CD4-positive, alpha-beta T cell treated with Interleukin-21 for 1 hour (primary cell): ENCODE measurements around the gene SYT15.
"Not testable (repeated sequence)": the region's sequence is repeated elsewhere in the genome, so short reads cannot be mapped to it uniquely, and the experiment has no call there.

Experiments
- DNase-seq: peaks from one replicate; pipeline ENCODE4 v3.0.0-alpha.2; 2020

SYT15 gene

DNA sequence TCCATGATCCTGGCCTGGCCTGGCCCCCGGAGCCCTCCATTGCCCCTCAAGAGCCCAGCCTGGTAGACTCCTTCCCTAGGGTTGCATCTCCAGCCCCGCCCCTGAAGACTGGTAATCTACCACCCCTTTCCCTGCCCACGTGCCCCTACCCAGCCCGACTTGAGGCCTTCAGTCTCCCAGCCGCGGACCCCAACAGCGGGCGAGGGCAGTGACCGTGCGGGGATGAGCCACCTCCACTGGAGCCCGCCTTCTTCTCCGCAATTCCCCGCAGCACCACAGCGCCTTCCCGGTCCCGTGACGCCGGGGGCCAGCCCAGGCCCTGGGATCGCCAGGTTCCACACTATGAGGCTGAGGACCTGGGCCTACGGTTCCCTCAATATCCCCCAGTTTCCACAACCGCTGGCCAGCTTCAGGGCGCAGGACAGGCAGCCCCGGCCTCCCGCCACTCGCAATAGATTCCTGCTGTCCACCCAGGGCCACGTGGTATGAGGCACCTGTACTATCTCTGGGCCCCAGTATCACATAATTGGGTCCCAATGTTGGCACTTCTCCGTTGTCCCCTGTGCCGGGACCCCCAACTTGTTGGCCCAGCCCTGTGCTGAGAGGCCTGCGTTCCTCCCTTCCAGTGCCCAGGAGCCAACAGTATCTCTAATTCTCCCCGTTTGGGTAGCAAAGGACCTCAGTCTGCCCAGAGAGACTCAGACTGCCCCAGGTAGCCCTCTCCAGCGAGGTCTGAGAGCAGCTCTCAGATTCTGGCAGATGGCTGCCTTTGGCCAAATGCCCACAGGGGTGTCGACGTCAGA lies 21.4 kb upstream of the SYT15 start:
- no peak for DNase-seq

- DNase-seq: no peak
These were observed 20.9 kb upstream of the SYT15 start for GRCh38 chr10:46558122-46558391.

DNA sequence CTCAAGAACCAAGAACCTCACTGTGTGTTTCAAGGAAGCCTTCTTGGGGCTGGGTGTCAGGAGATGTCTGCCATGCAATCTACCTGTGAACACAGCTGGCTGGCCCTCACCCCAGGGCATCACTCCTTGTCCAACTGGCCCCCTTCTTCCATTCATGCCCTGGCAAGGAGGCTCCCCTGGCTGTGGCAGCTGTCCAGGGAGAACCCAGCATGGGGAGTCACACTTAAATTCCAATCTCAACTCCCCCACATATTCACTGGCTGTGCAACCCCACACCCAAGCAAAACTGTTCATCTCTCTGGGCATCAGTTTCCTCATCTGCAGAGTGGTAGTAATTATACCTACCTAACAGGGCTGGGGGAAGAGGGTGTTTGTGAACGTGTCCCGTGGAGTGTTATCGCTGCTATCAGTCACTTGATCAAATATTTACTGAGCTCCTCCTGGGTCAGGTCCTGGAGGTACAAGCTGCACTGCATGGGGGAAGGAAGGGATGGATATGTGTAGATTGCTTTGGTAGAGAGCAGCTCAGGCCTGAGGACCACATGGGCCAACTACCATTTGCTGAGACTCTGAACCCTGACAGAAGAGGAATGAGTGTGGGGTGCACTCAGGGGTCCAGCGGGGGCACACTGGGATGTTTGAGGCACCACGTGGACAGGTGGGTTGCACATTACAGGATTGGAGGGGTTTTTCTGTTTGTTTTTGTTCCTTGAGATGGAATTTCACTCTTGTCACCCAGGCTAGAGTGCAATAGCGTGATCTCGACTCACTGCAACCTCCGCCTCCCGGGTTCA lies 20.3 kb upstream of the SYT15 start:
- DNase-seq: no peak

DNA sequence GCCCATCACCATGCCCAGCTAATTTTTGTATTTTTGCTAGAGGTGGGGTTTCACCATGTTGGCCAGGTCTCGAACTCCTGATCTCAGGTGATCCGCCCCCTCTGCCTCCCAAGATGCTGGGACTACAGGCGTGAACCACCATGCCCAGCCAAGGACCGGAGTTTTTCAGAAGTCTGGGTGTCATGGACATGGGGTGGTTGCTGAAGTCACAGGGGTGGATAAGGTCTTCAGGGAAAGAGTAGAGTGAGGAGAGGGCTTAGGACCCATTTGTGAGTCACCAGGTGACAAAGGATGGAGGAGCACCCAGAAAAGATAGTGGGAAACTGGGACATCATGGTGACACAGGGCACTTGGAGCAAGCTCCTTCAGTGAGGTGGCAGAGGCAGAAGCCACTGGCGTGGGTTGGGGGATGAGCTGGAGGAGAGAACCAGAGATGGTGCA lies 19.7 kb upstream of the SYT15 start:
- DNase-seq: no peak

DNA sequence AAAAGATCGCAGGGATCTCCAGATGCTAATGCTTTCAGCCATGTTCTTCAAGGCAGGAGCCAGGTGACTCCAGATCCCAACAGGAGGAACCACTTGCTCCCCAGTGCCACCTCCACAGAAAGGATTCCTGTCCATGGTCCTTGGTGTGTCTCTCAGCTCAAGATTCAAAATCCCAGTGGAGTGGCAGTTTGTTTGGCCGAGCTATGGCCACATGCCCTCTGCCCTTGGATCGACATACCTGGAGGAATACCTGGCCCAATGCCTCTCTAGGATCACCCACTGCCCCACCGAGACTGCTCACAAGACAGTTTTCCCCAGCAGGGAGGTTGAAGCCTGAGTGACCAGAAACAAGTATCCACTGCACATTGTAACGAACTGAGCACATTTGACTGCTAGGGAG lies 18.5 kb upstream of the SYT15 start:
- DNase-seq: no peak

- no peak for DNase-seq
These were observed 18.0 kb upstream of the SYT15 start for GRCh38 chr10:46560952-46561351.

DNA sequence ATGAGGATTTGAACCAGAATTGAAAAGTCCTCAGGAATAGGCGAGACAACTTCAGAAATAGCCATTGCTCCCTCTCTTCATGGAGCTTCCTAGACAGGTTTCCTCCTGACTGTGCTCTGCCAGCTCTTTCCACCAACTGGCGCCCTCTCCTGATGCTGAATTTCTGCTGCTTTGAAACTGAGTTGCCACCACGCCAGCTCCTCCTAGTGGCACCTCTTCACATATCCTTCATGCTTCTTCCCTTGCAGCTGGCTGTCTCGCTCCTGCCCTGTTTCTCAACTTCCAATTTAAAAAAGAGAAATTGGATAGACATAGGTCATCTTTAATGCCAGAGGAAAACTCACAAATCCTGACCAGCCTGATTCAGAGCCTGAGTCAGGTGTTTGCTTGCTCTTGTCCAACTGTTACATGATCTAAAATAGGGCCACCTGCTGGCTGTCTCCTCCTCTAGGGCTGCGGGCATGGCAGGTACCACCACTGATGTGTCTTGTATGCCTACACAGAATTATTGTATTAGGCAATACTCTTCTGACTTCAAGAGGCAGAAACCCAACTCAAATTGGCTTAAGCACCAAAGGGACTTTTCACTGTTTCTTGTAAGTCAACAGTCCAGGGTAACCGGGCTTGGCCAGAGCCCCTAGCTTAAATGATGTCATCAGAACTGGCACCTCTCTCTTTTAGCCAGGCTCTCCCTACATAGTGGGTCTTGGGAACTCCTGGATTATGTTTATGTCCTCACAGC lies 13.2 kb upstream of the SYT15 start:
- peak; percentile 50 for DNase-seq

DNA sequence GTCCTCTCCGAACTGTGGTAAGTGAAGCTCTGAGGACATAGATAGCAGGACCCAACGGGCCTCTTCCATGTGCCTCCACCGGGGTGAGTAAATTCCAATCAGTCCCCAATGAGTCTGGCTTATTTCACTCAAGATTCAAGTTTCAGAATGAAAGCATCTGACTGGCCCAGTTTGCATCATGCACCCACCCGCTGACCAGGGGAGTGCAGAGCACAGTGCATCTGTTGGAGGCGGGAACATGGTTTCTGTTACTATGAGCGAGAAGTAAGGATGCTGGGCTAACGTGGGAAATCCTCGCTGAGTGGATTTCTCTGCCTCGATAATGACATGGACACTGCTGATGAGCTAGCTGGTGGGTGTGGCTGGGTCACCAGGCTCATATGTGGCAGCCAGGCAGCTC lies 11.8 kb upstream of the SYT15 start:
- not testable (repeated sequence) for DNase-seq

- not testable (repeated sequence) for DNase-seq
These were observed 8.3 kb upstream of the SYT15 start for GRCh38 chr10:46570655-46571054.

DNA sequence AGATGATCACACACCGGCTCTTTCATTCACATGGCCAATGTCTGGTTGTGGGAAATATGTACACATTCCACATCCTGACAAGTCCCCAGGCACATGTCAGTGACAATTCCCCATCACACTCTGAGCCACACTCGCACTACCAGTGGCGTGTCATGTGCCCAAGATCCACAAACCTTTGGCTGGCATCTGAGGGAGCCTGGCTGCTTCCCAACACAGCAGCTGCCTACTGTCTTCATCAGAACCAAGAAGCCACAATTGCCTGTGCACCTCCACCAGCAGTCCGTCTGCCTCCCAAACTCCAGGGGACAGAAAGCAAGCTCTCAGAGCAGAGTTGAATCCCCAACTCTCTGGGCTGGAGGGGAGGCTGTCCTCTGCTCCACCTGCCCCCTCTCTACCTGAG lies 6.2 kb upstream of the SYT15 start:
- DNase-seq: not testable (repeated sequence)

GRCh38 chr10:46573314-46573713 lies 5.6 kb upstream of the SYT15 start:
- DNase-seq: not testable (repeated sequence)

- DNase-seq: not testable (repeated sequence)
These were observed 5.0 kb upstream of the SYT15 start for GRCh38 chr10:46573884-46574283.

- not testable (repeated sequence) for DNase-seq
These were observed 1.1 kb upstream of the SYT15 start for GRCh38 chr10:46577624-46578473.

DNA sequence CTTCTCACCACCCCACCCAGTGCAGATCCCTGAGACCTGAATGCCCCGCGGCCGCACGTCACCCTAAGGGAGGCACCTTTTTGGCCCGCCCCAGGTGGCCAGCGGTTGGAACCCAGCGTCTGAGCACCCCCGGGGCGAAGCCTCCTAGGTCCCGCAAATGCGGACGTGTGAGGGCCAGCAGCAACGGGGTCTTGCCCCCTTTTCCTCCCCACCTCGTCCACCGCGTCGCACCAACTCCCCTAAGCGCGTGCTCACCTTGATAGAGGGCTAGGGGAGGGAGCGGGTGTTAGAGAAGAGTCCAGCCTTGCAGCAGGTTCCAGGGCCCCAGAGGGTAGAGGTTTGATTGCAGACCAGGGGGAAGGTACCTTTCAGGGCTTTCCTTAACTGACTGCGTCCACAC lies 450 bp downstream of the SYT15 start:
- not testable (repeated sequence) for DNase-seq

- not testable (repeated sequence) for DNase-seq
These were observed 3.1 kb downstream of the SYT15 start for GRCh38 chr10:46581997-46582396.

DNA sequence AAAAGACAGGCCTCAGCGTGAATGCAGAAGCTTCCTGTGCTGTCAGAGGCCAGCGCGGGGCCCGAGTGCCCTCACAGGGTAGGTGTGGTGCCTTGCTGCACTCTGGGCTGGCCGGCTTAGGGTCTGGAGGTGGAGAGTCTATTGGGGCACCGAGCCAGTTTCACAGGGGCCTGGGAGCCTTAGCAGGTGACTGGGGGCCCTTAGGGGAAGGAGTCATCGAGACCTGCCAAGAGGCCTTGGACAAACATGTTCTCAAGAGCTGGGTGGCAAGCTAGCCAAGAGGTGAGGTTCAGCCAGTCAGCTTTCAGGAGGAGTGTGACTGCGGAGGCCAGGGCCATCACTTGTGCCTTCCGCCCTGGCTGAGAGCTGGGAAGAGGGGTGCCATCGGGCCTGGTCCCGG lies 3.6 kb downstream of the SYT15 start:
- not testable (repeated sequence) for DNase-seq

DNA sequence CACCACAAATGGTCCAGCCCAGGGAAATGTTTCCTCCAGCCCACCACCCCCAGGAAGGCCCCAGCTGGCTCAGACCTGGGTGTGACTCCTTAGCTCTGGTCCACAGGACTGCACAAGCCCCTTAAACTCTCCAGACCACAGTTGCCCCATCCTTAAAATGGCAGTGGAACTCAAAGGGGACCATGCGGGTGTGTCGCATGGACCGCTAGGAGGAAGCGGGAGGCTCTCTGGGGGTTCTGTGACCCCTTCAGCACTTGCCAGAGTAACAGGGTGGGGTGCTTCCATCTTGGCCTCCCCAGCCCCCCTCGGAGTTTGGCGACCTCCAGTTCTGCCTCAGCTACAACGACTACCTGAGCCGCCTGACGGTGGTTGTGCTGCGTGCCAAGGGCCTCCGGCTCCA lies 5.3 kb downstream of the SYT15 start:
- DNase-seq: not testable (repeated sequence)

DNA sequence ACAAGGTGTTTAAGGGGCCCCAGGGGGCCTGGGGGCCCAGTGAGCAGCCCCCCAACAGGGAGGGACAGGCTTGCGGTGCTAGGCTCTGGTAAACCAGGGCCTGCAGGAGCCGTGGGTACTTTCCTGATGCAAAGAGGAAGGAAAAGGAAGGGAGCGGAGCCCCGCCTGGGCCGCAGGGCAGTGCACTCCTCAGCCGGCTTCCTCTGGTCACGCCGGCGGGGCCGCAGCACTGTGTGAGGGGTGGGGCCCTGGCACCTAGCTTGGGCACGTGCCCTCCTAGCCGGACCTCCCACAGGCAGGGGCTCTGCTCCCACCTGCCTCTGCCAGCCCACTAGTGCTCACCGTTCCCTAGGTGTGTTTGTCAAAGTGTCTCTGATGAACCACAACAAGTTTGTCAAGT lies 6.3 kb downstream of the SYT15 start:
- DNase-seq: not testable (repeated sequence)

DNA sequence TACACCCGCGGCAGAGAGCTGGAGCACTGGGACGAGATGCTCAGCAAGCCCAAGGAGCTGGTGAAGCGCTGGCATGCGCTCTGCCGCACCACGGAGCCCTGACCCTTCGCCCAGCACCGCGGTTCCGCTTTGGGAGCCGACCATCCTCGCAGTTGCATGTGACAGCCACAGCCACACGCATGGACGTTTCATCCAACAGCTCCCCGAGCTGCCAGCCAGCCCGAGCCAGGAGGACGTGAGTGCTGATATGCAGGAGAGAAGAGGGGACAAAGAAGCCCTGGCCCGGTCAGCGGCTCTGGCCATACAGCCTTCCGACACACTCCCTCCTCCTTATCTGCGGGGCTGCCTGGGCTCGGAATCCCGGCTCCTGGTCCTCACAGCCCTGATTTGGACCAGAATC lies 8.6 kb downstream of the SYT15 start:
- not testable (repeated sequence) for DNase-seq

DNA sequence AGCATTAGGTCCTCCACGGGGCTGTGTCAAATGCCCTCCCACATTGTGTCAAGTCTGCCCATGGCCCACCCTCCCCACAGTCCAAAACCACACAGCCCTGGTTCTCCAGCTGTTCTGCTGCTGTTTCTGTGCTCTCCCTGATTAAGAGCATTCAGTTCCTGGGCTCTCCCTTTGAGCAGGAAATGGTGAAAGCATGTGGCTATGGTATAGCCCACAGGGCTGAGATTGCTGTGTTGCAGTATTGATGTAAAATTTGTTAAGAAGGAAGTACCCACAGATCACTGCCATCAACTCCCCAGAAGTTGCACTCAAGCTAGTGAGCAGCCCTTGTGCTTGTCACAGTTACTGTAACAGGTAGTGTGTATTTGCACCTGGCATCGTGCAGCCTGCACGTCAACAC lies 9.3 kb downstream of the SYT15 start:
- DNase-seq: not testable (repeated sequence)

DNA sequence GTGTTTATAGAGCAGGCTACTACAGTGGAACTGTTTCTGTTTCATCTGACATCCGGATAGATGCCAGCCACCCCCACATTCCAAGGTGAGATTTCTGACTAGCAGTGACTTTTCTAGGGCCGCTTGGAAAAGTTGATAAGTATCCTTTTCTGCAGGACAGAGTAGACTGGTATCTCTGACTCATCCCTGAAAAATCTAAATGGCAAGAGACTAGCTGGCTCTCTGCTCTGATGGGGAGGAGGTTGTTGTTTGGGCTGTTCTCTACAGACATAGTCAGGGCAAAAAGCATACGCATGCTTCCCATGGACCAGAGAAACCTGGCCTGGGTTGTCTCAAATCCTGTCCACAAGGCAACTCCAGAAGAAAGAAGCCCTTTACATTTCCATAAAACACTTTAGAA lies 10.7 kb downstream of the SYT15 start:
- not testable (repeated sequence) for DNase-seq

GRCh38 chr10:46591053-46591452 lies 12.1 kb downstream of the SYT15 start:
- not testable (repeated sequence) for DNase-seq

GRCh38 chr10:46593307-46593706 lies 14.4 kb downstream of the SYT15 start:
- DNase-seq: not testable (repeated sequence)
